Activated CD8-positive, alpha-beta memory T cell treated with anti-CD3 and anti-CD28 coated beads, Interleukin-2, amount 50 U/mL, for 4 hours (primary cell): Measurements from ENCODE around the gene NDUFS4.
"Not testable (repeated sequence)": the region's sequence is repeated elsewhere in the genome, so short reads cannot be mapped to it uniquely, and the experiment has no call there.

ENCODE experiments used
- DNase-seq: peaks from one replicate; pipeline ENCODE4 v3.0.0-alpha.2; 2020

Gene NDUFS4

DNA sequence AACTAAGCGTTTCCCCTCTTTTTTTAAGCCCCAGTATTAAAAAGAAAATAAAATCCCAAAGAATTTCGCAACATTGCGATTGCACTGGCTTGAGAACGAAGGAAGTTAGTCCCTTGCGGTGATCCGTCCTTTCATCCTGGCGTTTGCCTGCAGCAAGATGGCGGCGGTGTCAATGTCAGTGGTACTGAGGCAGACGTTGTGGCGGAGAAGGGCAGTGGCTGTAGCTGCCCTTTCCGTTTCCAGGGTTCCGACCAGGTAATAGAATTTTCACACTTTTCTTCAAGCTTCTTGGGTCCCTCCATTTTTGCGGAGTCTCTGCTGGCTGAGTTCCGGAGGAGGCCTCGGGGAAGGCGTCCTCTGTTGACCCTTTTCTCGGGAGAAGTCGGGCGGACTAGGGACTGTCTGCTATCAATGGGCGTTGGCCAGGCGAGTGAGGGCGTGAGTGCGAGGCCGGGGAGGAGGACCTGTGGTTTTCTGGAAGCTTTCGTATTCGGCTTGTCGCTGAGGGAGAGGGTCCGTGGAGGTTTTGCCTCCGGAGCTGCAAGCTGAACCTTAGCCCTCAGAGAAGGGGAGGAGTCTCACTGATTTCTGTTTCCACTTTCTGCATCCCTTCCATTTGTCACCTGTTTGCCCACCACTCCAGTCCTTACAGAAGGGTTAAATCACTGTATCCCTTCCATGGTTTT is at the start of gene NDUFS4:
Gene NDUFS4 (plus strand): TSS at position 134 of the 686 bp plus-strand sequence. CDS start 24 bp downstream, at position 158.
- DNase-seq = peak; percentile 74

DNA sequence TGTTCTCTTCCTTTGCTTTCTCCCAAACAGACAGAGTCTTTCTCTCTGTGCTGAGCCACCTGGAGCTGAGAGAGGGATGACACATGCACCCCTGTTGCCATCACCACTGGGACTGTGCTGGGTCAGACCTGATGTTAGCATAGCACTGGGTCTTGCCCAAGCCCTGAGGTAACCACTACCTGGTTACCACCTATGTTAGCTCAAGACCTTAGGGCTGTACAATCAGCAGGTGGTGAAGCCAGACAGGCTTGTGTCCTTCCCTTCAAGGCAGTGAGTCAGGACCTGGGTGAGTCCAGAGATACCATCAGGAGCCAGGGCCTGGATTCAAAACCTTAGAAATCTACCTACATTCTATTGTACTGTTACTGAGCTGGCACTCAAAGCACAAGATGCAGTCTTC is 47.9 kb upstream of the NDUFS4 start:
- DNase-seq = no peak

DNA sequence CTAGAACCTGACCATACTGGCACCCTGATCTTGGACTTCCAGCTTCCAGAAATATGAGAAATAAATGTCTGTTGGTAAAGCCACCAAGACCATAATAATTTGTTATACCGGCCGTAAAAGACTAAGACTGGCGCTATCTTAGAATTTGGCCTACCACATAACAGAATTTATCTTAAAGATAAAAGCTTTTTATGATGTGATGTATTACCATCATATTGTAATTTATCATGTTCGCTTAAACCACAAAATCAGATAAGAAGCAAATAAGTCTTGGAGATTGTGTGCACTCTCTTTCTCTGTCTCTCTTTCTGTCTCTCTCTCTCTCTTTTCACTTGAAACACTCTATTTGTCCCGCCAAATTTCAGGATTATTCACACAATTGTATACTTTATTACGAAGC is 44.5 kb upstream of the NDUFS4 start:
- no peak for DNase-seq

DNA sequence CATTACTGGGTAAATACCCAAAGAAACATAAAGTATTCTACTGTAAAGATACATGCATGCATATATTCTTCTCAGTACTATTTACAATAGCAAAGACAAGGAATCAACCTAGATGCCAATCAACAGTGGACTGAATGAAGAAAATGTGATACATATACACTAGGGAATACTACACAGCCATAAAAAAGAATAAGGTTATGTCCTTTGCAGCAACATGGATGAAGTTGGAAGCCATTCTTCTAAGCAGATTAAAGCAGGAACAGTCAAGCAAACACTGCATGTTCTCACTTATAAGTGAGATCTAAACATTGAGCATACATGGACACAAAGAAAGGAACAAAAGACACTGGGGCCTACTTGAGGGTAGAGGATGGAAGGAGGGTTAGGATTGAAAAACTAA is 39.6 kb upstream of the NDUFS4 start:
- DNase-seq = no peak

DNA sequence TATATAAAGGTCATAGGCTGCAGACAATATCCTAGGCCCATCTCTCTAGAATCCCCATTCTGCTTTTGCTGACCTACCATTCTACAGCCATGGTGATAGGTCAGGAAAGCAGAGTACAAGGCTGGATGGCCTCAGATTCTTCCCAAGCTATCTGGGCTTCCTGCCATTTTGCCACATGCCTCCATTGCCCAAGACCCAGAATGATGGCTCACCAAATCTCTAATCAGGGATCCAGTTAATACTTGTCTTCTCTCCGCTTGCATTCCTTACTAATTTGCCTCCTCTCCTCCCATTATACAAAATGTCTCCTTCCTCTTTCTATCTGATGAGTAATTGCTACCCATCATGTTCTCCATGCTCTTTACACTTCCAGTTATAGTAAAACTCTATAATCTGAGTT is 22.7 kb upstream of the NDUFS4 start:
- DNase-seq = no peak

DNA sequence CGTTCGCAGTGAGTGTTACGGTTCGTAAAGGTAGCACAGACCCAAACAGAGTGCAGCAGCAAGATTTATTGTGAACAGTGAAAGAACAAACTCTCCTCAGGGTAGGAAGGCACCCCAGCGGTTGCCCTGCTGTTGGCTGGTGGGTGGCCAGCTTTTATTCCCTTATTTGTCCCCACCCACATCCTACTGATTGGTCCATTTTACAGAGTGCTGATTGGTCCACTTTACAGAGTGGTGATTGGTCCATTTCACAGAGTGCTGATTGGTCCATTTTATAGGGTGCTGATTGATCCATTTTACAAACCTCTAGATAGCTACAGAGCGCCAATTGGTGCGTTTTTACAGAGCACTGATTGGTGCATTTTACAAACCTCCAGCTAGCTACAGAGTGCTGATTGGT is 19.7 kb upstream of the NDUFS4 start:
- DNase-seq = not testable (repeated sequence)

DNA sequence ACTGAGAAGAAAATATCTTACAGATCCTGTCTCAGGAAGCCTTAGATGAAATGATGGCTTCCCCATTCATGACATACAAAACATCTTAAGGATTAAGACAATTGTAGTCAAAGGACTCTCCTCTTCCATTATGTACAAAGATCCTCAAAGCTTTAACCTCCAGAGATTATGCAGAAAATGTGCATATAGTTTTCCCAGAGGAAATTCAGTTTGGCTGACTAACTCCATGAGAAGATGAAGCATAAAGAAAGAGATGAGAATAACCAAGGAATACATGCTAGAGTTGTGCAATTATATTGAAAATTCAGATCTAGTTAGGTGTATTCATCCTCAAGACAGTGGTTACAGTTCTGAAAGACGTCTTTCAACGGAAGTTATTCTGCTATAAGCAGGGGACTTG is 18.6 kb upstream of the NDUFS4 start:
- DNase-seq = no peak

DNA sequence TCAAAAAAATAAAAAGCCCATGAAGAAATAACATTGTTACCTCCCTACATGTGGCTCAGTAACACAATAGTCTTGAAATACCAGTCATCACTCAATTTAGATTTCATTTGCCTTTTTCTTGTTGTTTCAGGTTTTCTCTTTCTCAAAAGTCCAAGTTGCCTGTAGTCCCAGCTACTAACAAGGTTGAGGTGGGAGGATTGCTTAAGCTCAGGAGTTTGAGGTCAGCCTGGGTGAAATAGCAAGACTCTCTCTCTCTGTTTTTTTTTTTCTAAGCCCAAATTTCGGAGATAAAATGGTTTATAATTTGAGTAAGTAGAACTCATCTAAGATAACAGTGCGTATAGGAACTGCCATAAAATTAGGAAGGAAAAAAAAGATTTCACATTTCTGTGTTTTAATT is 17.5 kb upstream of the NDUFS4 start:
- no peak for DNase-seq

DNA sequence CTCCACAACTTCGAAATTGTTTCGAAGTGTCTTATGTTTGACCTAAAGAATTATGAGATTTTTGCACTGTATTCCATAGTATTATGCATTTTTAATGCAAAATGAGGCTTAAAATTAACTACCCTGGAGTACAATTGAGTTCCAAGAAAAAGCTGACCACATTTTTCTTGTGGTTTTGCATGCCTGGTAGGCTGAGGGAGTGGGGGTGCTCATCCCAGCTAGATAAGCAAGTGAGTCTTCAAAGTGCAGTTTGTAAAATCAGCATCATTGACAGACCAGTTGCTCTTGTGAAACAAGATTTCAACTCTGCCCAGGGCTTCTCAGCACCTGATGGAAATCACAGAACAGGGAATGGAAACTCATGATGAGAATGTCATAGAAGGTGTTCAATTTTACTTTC is 17.0 kb upstream of the NDUFS4 start:
- DNase-seq = no peak

DNA sequence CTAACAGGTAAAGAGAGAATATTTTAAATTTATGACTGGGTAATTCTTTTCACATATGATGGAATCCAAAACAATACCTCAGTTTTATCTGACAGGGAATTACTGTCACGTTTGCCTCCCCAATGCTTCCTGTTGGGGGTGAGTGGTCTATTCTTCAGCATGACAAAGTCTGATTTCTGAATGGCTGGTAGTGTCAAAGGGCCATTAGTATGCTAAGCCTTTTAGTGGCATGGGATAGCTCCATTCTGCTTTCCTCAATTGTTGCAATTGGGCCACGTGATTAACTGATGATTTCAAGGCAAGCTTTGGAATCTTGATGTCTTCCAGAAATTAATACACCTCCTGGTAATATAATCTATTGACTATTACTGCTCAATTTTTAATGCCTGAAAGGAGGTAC is 14.7 kb upstream of the NDUFS4 start:
- no peak for DNase-seq

DNA sequence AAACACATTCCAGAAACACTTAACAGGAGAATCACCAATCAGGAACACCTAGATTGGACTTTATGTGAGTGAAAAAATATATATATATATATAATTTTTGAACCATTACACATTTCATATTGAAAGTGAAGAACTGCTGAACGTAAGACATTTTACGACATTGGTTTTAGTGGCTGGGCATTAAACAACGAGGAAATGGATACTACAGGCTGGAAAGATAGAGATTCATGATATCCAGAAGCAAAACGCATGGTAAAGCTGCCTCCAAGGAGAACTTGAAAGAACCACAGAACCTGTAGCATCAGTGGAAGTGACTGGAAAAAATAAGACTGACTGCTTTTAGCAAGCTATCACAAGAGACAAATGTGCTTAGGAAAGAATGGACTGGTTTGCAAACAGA is 13.2 kb upstream of the NDUFS4 start:
- no peak for DNase-seq

DNA sequence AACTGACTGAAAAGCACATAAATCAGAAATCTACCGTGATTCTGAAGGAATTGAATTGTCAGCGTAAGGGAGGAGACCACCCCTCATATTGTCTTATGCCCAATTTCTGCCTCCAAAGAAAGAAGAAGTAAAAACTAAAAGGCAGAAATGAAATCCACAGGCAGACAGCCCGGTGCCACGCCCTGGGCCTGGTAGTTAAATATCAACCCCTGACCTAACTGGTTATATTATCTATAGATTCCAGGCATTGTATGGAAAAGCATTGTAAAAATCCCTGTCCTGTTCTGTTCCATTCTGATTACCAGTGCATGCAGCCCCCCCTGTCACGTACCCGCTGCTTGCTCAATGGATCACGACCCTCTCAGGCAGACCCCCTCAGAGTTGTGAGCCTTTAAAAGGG is 11.9 kb upstream of the NDUFS4 start:
- DNase-seq = not testable (repeated sequence)

DNA sequence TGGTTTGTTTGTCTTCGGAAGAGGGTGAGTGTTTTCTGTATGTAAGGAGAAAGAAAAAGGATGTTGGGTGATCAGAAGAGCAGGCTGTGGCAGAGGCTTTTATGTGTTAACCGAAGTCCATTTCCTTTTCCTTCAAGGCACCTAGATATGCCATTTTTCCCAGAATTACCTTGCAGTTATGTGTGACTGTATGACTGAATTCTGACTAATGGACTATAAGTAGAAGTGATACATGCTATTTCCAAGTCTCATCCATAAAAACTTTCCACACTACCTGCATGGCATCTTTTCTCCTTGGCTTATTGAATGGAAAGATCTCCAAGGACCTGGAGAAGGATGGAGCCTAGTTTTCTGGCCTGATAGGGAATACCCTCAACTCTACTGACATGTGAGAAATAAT is 10.6 kb upstream of the NDUFS4 start:
- no peak for DNase-seq

DNA sequence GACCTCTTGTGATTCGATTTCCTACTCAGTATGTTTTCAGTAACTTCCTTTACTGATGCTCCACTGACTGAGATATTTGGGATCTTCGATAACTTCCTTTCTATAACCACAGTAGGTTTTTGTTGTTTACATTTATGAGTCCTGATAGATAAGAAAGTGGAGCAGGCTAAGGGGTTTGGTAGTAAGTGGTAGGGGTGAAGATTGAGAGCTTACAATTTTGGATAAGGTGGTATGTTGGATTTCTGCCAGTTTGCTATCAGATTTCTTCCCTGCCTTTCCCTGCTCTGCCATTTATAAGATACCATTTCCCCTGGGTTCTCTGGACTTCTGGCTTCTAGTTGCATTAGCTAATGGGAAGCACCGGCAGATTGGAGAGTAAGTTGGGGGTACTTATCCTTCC is 7.9 kb upstream of the NDUFS4 start:
- no peak for DNase-seq

DNA sequence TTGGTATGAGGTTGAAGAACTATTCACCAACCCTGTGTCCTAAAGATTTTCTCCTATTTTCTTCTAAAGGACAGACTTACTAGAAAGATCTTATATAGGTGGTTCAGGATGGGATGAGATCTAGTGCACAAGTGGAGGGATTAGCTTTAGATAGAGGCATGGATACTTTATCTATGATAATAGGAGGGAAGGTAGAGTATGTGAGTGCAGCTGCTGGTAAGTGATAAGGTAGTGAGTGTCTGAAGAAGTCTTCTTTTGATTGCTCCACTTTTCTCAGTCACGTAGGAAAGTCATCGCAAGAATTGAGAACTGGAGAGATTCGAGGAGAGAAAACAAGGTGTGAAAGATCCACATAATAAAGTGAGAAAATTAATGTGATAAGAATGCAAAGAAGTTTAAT is 6.0 kb upstream of the NDUFS4 start:
- DNase-seq = no peak

DNA sequence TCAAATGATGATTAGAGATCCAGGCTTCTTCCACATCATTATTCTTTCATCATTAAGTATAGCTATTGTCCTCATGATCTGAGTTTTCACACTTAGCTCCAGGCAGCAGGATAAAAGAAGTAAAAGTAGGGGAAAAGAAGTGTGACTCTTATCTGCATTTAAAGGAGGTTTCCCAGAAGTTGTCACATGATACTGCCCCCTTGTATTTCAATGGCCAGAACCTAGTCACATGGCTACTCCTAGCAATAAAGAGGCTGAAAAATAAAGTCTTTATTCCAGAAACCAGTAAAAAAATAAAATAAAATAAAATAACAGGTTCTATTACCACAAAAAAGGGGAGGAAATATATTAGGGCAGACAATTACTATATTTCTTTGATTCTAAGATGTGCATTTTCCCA is 5.3 kb upstream of the NDUFS4 start:
- DNase-seq = no peak

DNA sequence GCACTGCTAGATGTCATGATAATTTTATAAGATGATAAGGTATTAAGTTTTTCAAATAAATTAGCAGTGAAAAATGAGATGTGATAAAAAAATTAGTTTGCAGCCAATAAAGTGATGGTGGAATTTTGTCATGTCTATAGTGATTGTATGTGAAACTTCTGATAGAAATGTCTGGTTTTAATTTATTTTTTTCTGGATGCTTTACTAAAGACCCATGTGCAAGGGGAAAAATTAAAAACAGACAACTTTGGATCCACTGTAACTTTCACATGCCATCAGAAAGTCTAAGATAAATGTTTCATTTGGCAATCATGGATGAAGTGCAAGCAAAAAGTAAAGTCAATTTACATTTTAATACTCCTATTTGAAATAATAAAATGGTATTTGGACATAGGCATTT is 4.4 kb upstream of the NDUFS4 start:
- no peak for DNase-seq

DNA sequence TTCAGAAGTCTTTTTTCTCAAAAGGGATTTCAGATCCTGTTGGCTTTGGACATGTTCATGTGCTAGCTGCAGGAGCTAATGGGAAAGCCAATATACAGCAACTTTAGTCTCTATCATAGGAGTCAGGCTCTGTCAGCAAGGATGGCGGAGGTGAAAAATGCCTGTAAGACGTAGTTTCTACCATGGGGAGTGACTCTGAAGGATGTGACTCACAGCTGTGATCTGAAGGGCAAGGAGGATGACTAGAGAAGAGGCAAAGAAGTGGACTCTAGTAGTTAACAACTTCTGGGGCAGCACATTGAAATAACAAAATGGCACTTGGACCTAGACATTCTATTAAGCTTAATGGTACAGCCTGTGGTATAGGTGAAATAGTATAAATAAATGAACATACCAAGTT is 3.1 kb upstream of the NDUFS4 start:
- no peak for DNase-seq

DNA sequence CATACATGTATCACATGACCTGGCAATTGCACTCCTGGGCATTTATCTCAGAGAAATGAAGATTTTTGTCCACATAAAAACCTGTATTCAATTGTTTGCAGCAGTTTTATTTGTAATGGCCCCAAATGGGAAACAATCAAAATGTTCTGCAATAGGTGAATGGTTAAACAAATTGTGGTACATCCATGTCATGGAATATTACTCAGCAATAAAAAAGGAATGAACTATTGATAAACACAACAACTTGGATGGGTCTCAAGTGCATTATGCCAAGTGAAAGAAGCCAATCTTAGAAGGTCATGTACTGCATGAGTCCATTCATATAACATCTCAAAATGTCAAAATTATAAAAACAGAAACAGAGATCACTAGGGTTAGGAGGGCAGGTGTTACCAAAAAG is 1.5 kb upstream of the NDUFS4 start:
- DNase-seq = no peak

DNA sequence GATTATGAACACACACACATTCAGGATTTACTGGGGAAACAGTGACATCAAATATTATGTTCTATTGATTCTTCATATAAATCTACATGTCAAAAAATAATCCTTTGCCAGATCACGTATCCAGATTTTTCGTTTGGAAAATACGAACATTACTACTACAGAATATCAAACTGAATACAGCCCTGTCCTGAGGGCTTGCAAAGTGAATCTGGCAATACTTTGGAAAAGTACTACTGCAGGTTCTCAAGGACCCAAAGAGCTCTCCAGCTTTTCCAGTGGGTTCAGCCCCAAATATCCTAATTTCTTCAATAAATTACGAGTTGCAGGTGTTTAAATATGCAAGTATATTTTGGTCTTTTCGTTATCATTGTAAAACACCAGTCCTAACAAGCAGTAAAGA is 411 bp upstream of the NDUFS4 start:
- DNase-seq = no peak

DNA sequence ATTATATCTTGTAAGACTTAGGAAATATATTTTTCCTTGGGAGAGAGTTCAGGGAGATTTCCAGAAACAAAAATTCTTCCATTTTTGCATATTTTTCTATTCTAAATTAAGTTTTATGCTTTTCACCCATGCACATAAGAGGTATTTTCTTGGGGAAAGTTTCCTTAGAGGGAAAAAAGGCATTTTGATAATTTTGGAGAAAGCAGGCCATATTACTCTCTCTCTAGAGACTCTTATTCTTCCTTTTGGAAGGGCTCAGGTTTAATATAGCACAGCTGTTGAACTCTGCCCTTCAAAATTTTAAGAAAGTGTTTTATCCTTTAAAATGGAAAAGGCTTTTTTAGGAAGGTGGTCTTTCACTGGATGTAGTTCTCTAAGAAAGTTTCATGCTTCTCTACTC is 8.0 kb downstream of the NDUFS4 start:
- no peak for DNase-seq

DNA sequence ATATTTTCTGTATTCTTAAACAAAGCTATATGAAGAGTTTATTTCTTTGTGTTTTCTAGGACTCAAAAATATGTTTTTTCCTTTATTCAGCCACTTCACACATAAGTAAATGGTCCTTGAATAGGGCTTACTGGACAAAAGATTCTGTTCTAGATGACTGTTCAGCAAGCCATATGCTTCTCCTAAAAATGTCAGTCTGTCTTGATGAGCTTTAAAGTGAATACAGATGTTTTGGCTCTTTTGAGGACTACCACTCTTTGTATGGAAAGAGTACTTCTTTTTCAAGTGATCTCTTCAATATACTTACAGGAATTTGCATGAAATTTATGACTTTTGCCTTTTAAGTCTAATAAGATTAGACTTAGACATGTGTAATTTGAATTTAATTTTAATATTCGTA is 8.4 kb downstream of the NDUFS4 start:
- no peak for DNase-seq

DNA sequence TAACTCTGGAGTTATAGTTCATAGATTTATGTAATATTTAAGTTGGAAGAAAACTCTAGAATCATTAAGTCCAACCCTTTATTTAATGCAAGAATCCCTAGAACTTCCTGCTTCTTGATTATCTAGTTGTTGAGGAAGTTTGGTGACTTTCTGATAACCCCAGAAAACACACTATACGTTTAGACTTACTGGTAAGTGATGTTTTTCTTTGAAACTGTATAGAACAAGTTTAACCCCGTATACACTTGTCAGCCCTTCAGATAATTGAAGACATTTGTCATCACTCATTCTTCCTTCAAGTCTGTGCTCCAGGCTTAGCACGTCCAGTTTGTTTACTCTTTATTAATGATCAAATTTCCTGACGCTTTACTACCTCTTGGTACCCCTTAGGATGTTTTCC is 9.0 kb downstream of the NDUFS4 start:
- no peak for DNase-seq

DNA sequence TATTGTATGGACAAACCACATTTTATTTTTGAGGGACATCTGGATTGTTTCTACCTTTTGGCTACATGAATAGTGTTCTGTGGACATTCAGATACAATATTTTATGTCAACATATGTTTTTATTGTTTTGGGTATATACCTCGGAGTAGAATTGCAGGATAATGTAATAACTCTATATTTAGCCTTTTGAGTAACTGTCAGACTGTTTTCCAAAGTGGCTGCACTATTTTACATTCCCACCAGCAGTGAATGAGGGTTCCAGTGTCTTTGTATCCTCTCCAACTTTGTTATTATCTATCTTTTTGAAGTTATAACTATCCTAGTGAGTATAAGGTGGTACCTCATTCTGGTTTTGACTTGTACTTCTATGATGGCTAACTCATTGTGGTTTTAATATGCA is 11.0 kb downstream of the NDUFS4 start:
- no peak for DNase-seq

DNA sequence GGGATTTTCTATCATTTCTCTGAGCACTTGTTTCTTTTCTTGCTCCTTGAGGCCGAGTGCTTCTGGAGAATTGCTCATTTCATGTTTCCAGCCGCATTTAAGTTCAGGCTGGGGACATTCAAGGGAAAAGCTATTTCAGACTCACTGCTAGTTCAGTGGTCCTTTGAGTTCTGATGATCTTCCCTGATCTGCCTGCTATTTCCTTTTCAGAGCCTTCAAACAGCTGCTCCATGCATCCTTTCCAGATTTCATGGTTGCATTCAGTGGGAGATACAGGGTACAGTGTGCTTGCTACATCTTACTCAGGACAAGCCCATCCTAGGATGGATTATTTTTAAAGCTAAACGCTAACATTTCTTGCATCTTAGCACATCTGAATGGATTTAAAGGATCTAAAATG is 14.7 kb downstream of the NDUFS4 start:
- no peak for DNase-seq

DNA sequence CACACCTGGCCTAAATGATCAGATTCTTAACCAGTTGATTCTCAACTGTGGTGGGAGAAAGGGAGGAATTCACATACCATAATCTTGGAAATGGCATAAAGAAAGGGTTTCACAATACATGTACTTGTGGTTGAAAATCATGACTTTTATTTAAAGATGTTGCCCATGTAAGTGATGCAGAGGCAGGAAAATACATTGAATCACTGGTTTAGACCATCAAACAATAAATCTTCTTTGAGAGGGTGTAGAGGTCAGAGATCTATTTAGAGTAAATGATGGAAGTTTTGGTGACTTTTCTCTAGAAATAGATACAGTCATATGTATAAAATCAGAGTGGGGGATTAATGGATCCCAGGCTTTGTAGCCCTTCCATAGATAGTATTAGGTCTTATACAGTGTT is 15.4 kb downstream of the NDUFS4 start:
- no peak for DNase-seq
